ENCODE data around the gene AGR3. TPM values are rescaled to one million over a fixed set of nuclear protein-coding genes. Genes with fewer than 3 reads are reported as not detected.

The AGR3 gene
- total and polyA plus RNA-seq, 2 donors (not counting 3 experiments of a cell fraction or from before 2014, with no cell fraction given): not detected

DNA sequence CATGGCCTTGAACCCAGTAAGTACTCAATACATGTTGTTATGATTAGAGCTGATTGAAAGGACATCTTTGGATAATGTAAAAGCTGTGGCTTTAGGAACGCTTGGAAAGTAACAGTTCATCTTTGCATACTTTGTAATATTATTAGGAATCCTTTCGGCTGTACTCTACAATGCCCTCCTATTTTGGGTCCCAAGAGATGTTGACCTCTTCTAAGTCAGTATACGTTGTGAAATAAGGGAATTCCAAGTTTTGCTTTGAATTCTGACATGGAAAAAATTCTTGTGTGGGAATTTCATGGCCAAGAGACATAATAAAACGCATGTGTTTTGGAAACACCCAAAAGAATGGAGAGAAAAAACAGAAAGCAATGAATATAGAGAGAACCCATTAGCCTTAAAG, 7.7 kb downstream of the AGR3 start:
- TF ChIP-seq FOS (IDR thresholded peaks at IDR 0.05; ENCODE audit: borderline replicate concordance, insufficient read depth, low read length) (no peak), EZH2 (IDR thresholded peaks at IDR 0.05; ENCODE audit: borderline replicate concordance, low read depth, low read length, severe bottlenecking) (no peak), MYC (IDR thresholded peaks at IDR 0.05; ENCODE audit: low read depth, low read length) (no peak), POLR2AphosphoS5 (IDR thresholded peaks at IDR 0.05; ENCODE audit: insufficient read depth, low read depth, low read length) (no peak), JUN (IDR thresholded peaks at IDR 0.05; ENCODE audit: borderline replicate concordance, insufficient read depth, insufficient read length, low read depth) (no peak), POLR2A (IDR thresholded peaks at IDR 0.05; ENCODE audit: low read depth, low read length) (no peak), GATA2 (IDR thresholded peaks at IDR 0.05; ENCODE audit: insufficient read depth, insufficient read length, low read depth, low read length) (no peak)
- TF ChIP-seq, protein P1, sequence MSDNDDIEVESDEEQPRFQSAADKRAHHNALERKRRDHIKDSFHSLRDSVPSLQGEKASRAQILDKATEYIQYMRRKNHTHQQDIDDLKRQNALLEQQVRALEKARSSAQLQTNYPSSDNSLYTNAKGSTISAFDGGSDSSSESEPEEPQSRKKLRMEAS (IDR thresholded peaks at IDR 0.05; ENCODE audit: insufficient read depth, insufficient read length): no peak
- TF ChIP-seq, protein P2, sequence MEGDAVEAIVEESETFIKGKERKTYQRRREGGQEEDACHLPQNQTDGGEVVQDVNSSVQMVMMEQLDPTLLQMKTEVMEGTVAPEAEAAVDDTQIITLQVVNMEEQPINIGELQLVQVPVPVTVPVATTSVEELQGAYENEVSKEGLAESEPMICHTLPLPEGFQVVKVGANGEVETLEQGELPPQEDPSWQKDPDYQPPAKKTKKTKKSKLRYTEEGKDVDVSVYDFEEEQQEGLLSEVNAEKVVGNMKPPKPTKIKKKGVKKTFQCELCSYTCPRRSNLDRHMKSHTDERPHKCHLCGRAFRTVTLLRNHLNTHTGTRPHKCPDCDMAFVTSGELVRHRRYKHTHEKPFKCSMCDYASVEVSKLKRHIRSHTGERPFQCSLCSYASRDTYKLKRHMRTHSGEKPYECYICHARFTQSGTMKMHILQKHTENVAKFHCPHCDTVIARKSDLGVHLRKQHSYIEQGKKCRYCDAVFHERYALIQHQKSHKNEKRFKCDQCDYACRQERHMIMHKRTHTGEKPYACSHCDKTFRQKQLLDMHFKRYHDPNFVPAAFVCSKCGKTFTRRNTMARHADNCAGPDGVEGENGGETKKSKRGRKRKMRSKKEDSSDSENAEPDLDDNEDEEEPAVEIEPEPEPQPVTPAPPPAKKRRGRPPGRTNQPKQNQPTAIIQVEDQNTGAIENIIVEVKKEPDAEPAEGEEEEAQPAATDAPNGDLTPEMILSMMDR (IDR thresholded peaks at IDR 0.05; ENCODE audit: extremely low read depth in 1 of 2, insufficient read depth in 1 of 2, low read depth in 1 of 2, low read length in 2 of 2): no peak
- Histone ChIP-seq H3K27me3 (ENCODE audit: control insufficient read depth in 2 of 2, insufficient read depth in 2 of 2, low read length in 2 of 2) (no peaks in the 10 kb centered on the region), H3K9me1 (replicated peaks; ENCODE audit: control insufficient read depth, extremely low read depth, insufficient read depth, low read length) (no peaks in the 10 kb centered on the region), H4K20me1 (replicated peaks; ENCODE audit: control insufficient read depth, extremely low read depth, insufficient read depth, low read length) (no peaks in the 10 kb centered on the region), H3K4me3 (replicated peaks in 1 of 3; ENCODE audit: insufficient read depth in 1 of 3, low read depth in 1 of 3, low read length in 3 of 3) (no peak overlapping the region), H3K9ac (replicated peaks; ENCODE audit: extremely low read depth, insufficient read depth, low read length) (no peak overlapping the region), H3K4me2 (ENCODE audit: insufficient read depth, low read length) (no peak overlapping the region), H3K4me1 (ENCODE audit: control insufficient read depth, extremely low read depth, insufficient read depth, low read length) (no peaks in the 10 kb centered on the region), H3K36me3 (ENCODE audit: control insufficient read depth in 2 of 2, extremely low read depth in 1 of 2, insufficient read depth in 2 of 2, low read length in 2 of 2) (no peaks in the 10 kb centered on the region), H3K27ac (ENCODE audit: insufficient read depth, low read depth, low read length) (no peak overlapping the region), H3K79me2 (ENCODE audit: control insufficient read depth, insufficient read depth, low read length) (no peaks in the 10 kb centered on the region), H3K9me3 (replicated peaks; ENCODE audit: control insufficient read depth, insufficient read depth, low read length) (no peaks in the 10 kb centered on the region), H2AFZ (ENCODE audit: low read depth, low read length) (no peak overlapping the region)
- ChIA-PET CTCF (interaction anchor here (0.8 to 1.3 kb wide), 4 partner anchors 15 to 179 kb away, joined by 3 to 4 read pairs (median 4); no protein-coding TSS in a partner anchor), POLR2A (no interaction called here)
- BruUV-seq (replicated peaks): no TSS peak
- dilution Hi-C loops (cut with MboI; ENCODE audit: extremely low pct_ligation_motif_present, low sequenced_read_pairs): no loop called here
- intact Hi-C loops (cut with micrococcal nuclease): no loop called here
- FAIRE-seq (no peak), DNase-seq (ENCODE audit: low read depth, low spot score) (no peak)

All from endothelial cell of umbilical vein (primary cell).